K562 (cell line): ENCODE results near the gene TMEM120B. TPM values are rescaled to one million over a fixed set of nuclear protein-coding genes. Genes with fewer than 3 reads are reported as not detected.

Source experiments
- CBX8 ChIP-seq: fragments of 200-600 bp; sonication (generic); IDR thresholded peaks from 2 replicates; pipeline ENCODE4 v1.6.1; 2012; ENCODE audit warnings: borderline replicate concordance, mixed run types, low read depth, mild to moderate bottlenecking, moderate library complexity, mixed read lengths, low read length, control low read depth, inconsistent platforms; ENCODE audit not compliant: poor library complexity, severe bottlenecking; ENCODE audit errors: extremely low read depth
- ETS2 ChIP-seq: IDR thresholded peaks from 2 replicates; pipeline ENCODE4 v1.6.1; 2016; ENCODE audit warnings: borderline replicate concordance, missing genetic modification characterization, mild to moderate bottlenecking, moderate library complexity, missing compliant biosample characterization; ENCODE audit not compliant: poor library complexity, severe bottlenecking
- ETV6 ChIP-seq, 3 experiments: fragments of 150-350 bp in 1 of 3; sonication (generic) in 1 of 3; formaldehyde crosslinking in 1 of 3; IDR thresholded peaks; 2 replicates each; pipeline versions ENCODE4 v1.6.1 to v1.8.0; 2014 to 2022; ENCODE audit warnings: borderline replicate concordance in 2 of 3, low read depth in 2 of 3, antibody characterized with exemption in 1 of 3, low read length in 1 of 3, mild to moderate bottlenecking in 1 of 3, missing genetic modification reagents in 1 of 3
- EWSR1 ChIP-seq: fragments of 450-650 bp; IDR thresholded peaks from 2 replicates; pipeline ENCODE4 v1.6.1; 2018; ENCODE audit warnings: borderline replicate concordance, mild to moderate bottlenecking, low read depth, moderate library complexity; ENCODE audit not compliant: partially characterized antibody
- HNRNPL ChIP-seq: fragments of 200-400 bp; formaldehyde crosslinking; IDR thresholded peaks from 2 replicates; pipeline ENCODE4 v1.6.1; 2017; ENCODE audit warnings: low read depth, mild to moderate bottlenecking, low read length
- HNRNPLL ChIP-seq: fragments of 200-400 bp; formaldehyde crosslinking; IDR thresholded peaks from 2 replicates; pipeline ENCODE4 v1.6.1; 2017; ENCODE audit warnings: low read length, low read depth, mild to moderate bottlenecking; ENCODE audit not compliant: poor library complexity, severe bottlenecking
- KAT8 ChIP-seq: fragments of 450-650 bp; IDR thresholded peaks from 2 replicates; pipeline ENCODE4 v1.6.1; 2016; ENCODE audit warnings: low read depth, mild to moderate bottlenecking
- LCOR ChIP-seq: sonication (generic); formaldehyde crosslinking; IDR thresholded peaks from 2 replicates; pipeline ENCODE4 v1.8.0; 2022; ENCODE audit warnings: mild to moderate bottlenecking, missing genetic modification reagents
- MIER1 ChIP-seq: fragments of 450-650 bp; IDR thresholded peaks from 2 replicates; pipeline ENCODE4 v1.6.1; 2016; ENCODE audit warnings: antibody characterized with exemption, mild to moderate bottlenecking, low read depth
- MXD1 ChIP-seq: fragments of 250-450 bp; sonication (Bioruptor Pico); IDR thresholded peaks from 2 replicates; pipeline ENCODE4 v1.8.0; 2021; ENCODE audit warnings: borderline replicate concordance, mild to moderate bottlenecking, moderate library complexity; ENCODE audit not compliant: poor library complexity, severe bottlenecking
- NBN ChIP-seq: fragments of 450-650 bp; IDR thresholded peaks from 2 replicates; pipeline ENCODE4 v1.6.1; 2016; ENCODE audit warnings: low read depth, mild to moderate bottlenecking
- NR4A1 ChIP-seq, 2 experiments: fragments of 250-450 bp in 1 of 2; fragments of 450-650 bp in 1 of 2; sonication (Bioruptor Pico) in 1 of 2; IDR thresholded peaks; 2 replicates each; pipeline versions ENCODE4 v1.4.0 to v1.6.1; 2016 to 2020; ENCODE audit warnings: mild to moderate bottlenecking in 2 of 2, missing compliant biosample characterization in 1 of 2, missing genetic modification characterization in 1 of 2, moderate library complexity in 1 of 2
- POLR2G ChIP-seq: fragments of 200-400 bp; formaldehyde crosslinking; IDR thresholded peaks from 2 replicates; pipeline ENCODE4 v1.6.1; 2017; ENCODE audit warnings: low read depth, mild to moderate bottlenecking, antibody characterized with exemption, low read length, moderate library complexity
- REST ChIP-seq, 2 experiments: fragments of 450-650 bp; formaldehyde crosslinking in 1 of 2; IDR thresholded peaks; 2 replicates each; pipeline versions ENCODE4 v1.4.0 to v1.6.1; 2014 to 2020; ENCODE audit warnings: mild to moderate bottlenecking in 2 of 2, borderline replicate concordance in 1 of 2, low read depth in 1 of 2
- TARDBP ChIP-seq: fragments of 450-650 bp; IDR thresholded peaks from 2 replicates; pipeline ENCODE4 v1.6.1; 2016
- ZNF408 ChIP-seq: fragments of 250-450 bp; sonication (Bioruptor Pico); IDR thresholded peaks from 2 replicates; pipeline ENCODE4 v1.4.0; 2020; ENCODE audit warnings: low read depth, mild to moderate bottlenecking, moderate library complexity
- ZNF551 ChIP-seq: fragments of 250-450 bp; sonication (Bioruptor Pico); IDR thresholded peaks from 2 replicates; pipeline ENCODE4 v1.5.0; 2021; ENCODE audit warnings: mild to moderate bottlenecking, moderate library complexity
- polyA plus RNA-seq, 8 experiments: library from polyadenylated mRNA; depleted of rRNA in 4 of 8; stranded (reverse) in 5 of 8; unstranded in 3 of 8; fragments of >200 nt; fragmentation: Nextera tagmentation in 2 of 8; fragmentation: Illumina TruSeq in 1 of 8; extraction: Ambion mirVana in 2 of 8; extraction: Trizol in 1 of 8; gene quantifications; 2 replicates each; pipeline versions ENCODE4 v1.2.1 to v1.2.3, GENCODE V29; 2011 to 2014; ENCODE audit warnings: inconsistent platforms in 1 of 8, missing spikeins in 1 of 8
- total RNA-seq, 7 experiments: library from RNA; depleted of rRNA in 6 of 7; stranded (reverse); fragments of >200 nt in 6 of 7; fragmentation: Illumina TruSeq in 2 of 7; extraction: Trizol in 2 of 7; gene quantifications; 2 replicates each; pipeline versions ENCODE4 v1.2.1 to v1.2.3, GENCODE V29; 2011 to 2021; ENCODE audit warnings: low replicate concordance in 1 of 7

The TMEM120B gene
- total and polyA plus RNA-seq, 9 of the 15 experiments (the other 6 are each of a cell fraction or from before 2014, with no cell fraction given): 1.7 to 18.6 (median 7.4) TPM

GRCh38 chr12:121712461-121713256 lies at the start of gene TMEM120B (continued):
- TF ChIP-seq MXD1 (CRISPR knock-in tag): peak; percentile 38
- TF ChIP-seq TARDBP: 0 out of 2 replicates have a peak, but pooled peaks have one; percentile 56
- TF ChIP-seq LCOR (CRISPR knock-in tag): no peak
- TF ChIP-seq KAT8: no peak
- no peak; the same call in 1 of the 2 replicates for TF ChIP-seq NBN
- TF ChIP-seq POLR2G: peak; percentile 77
- TF ChIP-seq REST (IDR thresholded peaks at IDR 0.05; ENCODE audit: borderline replicate concordance): no peak
- TF ChIP-seq REST (CRISPR knock-in tag; IDR thresholded peaks at IDR 0.05; ENCODE audit: low read depth): no peak
- no peak for TF ChIP-seq CBX8
- TF ChIP-seq ZNF408 (CRISPR knock-in tag): no peak
- TF ChIP-seq ZNF551 (CRISPR knock-in tag): no peak
- no peak for TF ChIP-seq ETS2 (tag)
- TF ChIP-seq MIER1: no peak
- TF ChIP-seq HNRNPLL: no peak
- TF ChIP-seq NR4A1 (CRISPR knock-in tag; IDR thresholded peaks at IDR 0.05): 0 out of 2 replicates have a peak, but pooled peaks have one; percentile 77
- TF ChIP-seq NR4A1 (tag; IDR thresholded peaks at IDR 0.05): no peak
- no peak for TF ChIP-seq ETV6 (IDR thresholded peaks at IDR 0.05; ENCODE audit: borderline replicate concordance in 1 of 2, low read depth in 2 of 2, low read length in 1 of 2)
- no peak for TF ChIP-seq ETV6 (CRISPR knock-in tag; IDR thresholded peaks at IDR 0.05; ENCODE audit: borderline replicate concordance)
- TF ChIP-seq EWSR1: no peak
- TF ChIP-seq HNRNPL: 0 out of 2 replicates have a peak, but pooled peaks have one; percentile 20
